ENCODE results near the gene CFAP58. TPM values are rescaled to one million over a fixed set of nuclear protein-coding genes. Genes with fewer than 3 reads are reported as not detected.

The CFAP58 gene, protein sequence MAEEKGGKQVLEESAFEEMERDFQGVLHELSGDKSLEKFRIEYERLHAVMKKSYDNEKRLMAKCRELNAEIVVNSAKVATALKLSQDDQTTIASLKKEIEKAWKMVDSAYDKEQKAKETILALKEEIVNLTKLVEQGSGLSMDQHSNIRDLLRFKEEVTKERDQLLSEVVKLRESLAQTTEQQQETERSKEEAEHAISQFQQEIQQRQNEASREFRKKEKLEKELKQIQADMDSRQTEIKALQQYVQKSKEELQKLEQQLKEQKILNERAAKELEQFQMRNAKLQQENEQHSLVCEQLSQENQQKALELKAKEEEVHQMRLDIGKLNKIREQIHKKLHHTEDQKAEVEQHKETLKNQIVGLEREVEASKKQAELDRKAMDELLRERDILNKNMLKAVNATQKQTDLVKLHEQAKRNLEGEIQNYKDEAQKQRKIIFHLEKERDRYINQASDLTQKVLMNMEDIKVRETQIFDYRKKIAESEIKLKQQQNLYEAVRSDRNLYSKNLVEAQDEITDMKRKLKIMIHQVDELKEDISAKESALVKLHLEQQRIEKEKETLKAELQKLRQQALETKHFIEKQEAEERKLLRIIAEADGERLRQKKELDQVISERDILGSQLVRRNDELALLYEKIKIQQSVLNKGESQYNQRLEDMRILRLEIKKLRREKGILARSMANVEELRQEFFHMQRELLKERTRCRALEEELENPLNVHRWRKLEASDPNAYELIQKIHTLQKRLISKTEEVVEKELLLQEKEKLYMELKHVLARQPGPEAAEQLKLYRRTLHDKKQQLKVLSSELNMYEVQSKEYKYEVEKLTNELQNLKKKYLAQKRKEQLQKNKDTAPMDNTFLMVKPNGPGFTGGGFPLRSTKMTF
- total RNA-seq (under 1 TPM in 2 of 5 donors, not detected in 3; 0.18 to 0.58 TPM), polyA plus RNA-seq (under 1 TPM; 0.12 to 0.31 (median 0.20) TPM)
- long read RNA-seq, donor 1: 0 reads
- long read RNA-seq, donor 2: 0 reads
- long read RNA-seq, donor 3: 0 reads
- long read RNA-seq, donor 4: 0 reads
- long read RNA-seq, donor 5: 0 reads
- long read RNA-seq, donor 6: 0 reads
- long read RNA-seq, donor 7: 0 reads
- long read RNA-seq, donor 8: 0 reads
- long read RNA-seq, donor 9: 0 reads
- long read RNA-seq, donor 10: 0 reads

DNA sequence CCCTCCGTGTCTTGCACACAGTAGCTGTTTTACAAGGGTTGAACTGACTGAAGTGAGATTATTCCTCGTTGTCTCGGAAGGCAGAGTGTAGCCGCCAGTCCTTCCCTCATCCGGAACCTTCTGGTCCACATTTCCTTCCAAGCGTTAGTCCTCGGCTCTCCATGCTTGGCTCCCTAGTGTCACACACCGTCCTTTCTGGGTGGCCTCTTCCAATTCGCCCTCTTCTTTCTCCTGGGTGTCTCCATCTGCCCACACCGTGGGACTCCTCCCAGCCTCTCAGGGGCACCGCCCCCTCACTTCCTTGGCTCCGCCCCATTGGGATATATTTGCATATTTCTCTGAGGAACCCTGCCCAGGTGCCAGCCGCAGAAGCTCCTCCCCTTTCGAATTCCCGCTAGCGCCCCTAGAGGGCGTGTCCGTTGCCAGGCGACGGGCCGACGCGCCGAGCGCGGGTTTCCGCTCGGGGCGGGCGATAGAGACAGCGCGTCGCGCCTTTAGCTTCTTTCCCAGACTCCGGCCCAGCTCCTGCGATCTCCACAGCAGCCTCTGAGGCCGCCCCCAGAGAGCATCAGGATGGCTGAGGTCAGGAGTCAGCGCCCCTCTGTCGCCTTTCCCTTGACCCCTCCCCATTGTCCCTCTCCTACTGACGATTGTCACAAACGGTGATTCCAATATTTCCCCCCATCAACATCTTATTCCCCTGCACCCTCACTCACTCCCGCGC lies at the start of gene CFAP58:
Gene CFAP58 (plus strand): TSS at position 509 of the 724 bp plus-strand sequence. CDS start 65 bp downstream, at position 574.
- no peaks in the 10 kb centered on the region for H3K36me3 ChIP-seq
- H3K4me3 ChIP-seq: peak within 1 kb of the TSS; percentile 37 to 50 (median 42)
- TF ChIP-seq EP300 (IDR thresholded peaks at IDR 0.05) (no peak), POLR2AphosphoS5 (IDR thresholded peaks at IDR 0.05) (peak in 2 of 3 donors; percentile 39 to 75), POLR2A (IDR thresholded peaks at IDR 0.05) (no peak)
- TF ChIP-seq, protein P1, sequence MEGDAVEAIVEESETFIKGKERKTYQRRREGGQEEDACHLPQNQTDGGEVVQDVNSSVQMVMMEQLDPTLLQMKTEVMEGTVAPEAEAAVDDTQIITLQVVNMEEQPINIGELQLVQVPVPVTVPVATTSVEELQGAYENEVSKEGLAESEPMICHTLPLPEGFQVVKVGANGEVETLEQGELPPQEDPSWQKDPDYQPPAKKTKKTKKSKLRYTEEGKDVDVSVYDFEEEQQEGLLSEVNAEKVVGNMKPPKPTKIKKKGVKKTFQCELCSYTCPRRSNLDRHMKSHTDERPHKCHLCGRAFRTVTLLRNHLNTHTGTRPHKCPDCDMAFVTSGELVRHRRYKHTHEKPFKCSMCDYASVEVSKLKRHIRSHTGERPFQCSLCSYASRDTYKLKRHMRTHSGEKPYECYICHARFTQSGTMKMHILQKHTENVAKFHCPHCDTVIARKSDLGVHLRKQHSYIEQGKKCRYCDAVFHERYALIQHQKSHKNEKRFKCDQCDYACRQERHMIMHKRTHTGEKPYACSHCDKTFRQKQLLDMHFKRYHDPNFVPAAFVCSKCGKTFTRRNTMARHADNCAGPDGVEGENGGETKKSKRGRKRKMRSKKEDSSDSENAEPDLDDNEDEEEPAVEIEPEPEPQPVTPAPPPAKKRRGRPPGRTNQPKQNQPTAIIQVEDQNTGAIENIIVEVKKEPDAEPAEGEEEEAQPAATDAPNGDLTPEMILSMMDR (IDR thresholded peaks at IDR 0.05): peak in 4 of 7 experiments; percentile 71 to 84 (median 75)
- no peaks in the 10 kb centered on the region for H3K27me3 ChIP-seq
- H3K9me3 ChIP-seq: no peaks in the 10 kb centered on the region
- H3K4me1 ChIP-seq: peaks cover 18 to 55% (median 38%) of the 10 kb centered on the region in 4 donors
- H3K27ac ChIP-seq: peak within 1 kb of the TSS in 4 of 5 donors; percentile 41 to 57 (median 48)
- intact Hi-C loops (cut with DNase I; ENCODE audit: low total_unique reads): loop anchor here (5.0 kb wide), 1 partner anchor 61 kb away; no protein-coding TSS in a partner anchor
- peak; percentile 96 for DNase-seq
- WGBS, 5 donors: 2 to 6% (median 2%) methylated on average over 21 to 43 of the region's 43 CpGs

DNA sequence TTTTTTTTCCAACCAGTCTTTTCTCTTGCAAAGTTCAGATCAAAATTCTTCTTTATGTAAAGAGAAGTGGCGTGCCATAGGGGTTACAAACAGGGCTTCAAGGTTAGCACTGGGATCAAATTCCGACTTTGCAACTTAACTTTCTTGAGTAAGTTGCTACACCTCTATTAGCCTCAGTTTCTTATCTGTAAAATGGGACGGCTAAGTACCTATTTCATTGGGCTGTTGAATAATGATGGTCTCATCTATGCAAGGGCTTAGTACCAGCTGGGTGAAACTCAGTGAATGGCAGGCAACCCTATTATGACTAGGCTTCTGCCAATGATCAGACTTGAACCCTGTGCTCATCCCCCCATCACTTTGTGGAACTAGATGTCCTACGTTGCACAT lies 49.3 kb upstream of the CFAP58 start:
- H3K27me3 ChIP-seq: no peaks in the 10 kb centered on the region
- no peaks in the 10 kb centered on the region for H3K36me3 ChIP-seq
- WGBS, 5 donors: 82 to 88% (median 86%) methylated on average over 4 of the region's 4 CpGs
- H3K27ac ChIP-seq: peak overlapping the region in 1 of 5 donors; percentile 9
- peaks cover 0 to 52% (median 33%) of the 10 kb centered on the region in 4 donors for H3K4me1 ChIP-seq
- H3K9me3 ChIP-seq: no peaks in the 10 kb centered on the region
- no peak overlapping the region for H3K4me3 ChIP-seq
- intact Hi-C loops (cut with DNase I; ENCODE audit: low total_unique reads): no loop called here
- TF ChIP-seq, protein P1 (IDR thresholded peaks at IDR 0.05): no peak
- TF ChIP-seq POLR2AphosphoS5 (IDR thresholded peaks at IDR 0.05) (no peak), POLR2A (IDR thresholded peaks at IDR 0.05) (no peak), EP300 (IDR thresholded peaks at IDR 0.05) (no peak)
- DNase-seq: no peak

DNA sequence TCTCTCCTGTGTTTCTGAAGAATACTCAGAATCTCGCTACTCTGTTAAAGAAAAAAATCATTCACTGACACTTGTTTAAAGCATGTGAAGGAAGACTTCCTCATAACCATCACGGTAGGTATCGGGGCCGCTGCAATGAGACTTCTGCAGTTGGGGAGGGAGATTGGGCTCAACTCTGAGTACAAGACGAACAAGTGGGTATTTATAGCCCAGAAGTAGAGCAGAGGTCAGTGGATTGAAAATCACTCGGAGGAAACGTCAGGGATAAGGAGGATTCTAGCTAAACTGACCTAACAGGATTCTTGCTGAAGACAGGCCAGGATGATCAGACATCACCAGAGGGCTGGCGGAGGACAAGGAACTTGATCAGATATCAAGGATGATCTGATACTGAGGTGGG lies 48.7 kb upstream of the CFAP58 start:
- TF ChIP-seq, protein P1 (IDR thresholded peaks at IDR 0.05): no peak
- no peak for TF ChIP-seq POLR2A (IDR thresholded peaks at IDR 0.05)
- TF ChIP-seq POLR2AphosphoS5 (IDR thresholded peaks at IDR 0.05): no peak
- TF ChIP-seq EP300 (IDR thresholded peaks at IDR 0.05): no peak
- no peaks in the 10 kb centered on the region for H3K36me3 ChIP-seq
- peaks cover 0 to 52% (median 33%) of the 10 kb centered on the region in 4 donors for H3K4me1 ChIP-seq
- no peak for DNase-seq
- WGBS, 5 donors: 46 to 62% (median 52%) methylated on average over 8 of the region's 8 CpGs
- peak overlapping the region in 2 of 5 donors; percentile 9 to 20 for H3K27ac ChIP-seq
- H3K27me3 ChIP-seq: no peaks in the 10 kb centered on the region
- no peaks in the 10 kb centered on the region for H3K9me3 ChIP-seq
- H3K4me3 ChIP-seq: no peak overlapping the region
- intact Hi-C loops (cut with DNase I; ENCODE audit: low total_unique reads): no loop called here
